ENCODE data around the gene TIMP3. TPM values are rescaled to one million over a fixed set of nuclear protein-coding genes. Genes with fewer than 3 reads are reported as not detected.

The TIMP3 gene
- total RNA-seq, 3 donors from 2014 or later, result 269 to 1,246 (median 290) TPM

DNA sequence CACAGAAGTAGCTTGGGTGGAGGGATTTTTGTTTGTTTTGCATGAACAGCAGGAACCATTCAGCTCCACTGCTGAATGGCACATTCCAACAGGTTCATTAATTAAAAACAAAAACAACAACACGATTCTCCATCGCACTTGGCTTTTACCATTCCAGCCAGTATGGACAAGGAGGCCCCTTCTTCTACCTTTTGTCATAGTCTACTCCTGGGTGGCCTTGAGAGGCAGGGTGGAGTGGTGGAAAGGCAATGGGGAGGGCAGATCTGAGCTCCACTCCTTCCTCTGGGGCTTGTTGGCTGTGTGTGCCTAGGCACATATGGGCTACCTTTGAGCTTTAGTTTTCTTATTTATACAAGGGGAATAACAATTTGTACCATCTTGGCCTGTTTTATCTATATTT, 4.8 kb downstream of the TIMP3 start:
- intact Hi-C loops (cut with DNase I; ENCODE audit: low total_unique reads), result no loop called here
- TF ChIP-seq POLR2A (IDR thresholded peaks at IDR 0.05), result no peak
- TF ChIP-seq, protein P1, sequence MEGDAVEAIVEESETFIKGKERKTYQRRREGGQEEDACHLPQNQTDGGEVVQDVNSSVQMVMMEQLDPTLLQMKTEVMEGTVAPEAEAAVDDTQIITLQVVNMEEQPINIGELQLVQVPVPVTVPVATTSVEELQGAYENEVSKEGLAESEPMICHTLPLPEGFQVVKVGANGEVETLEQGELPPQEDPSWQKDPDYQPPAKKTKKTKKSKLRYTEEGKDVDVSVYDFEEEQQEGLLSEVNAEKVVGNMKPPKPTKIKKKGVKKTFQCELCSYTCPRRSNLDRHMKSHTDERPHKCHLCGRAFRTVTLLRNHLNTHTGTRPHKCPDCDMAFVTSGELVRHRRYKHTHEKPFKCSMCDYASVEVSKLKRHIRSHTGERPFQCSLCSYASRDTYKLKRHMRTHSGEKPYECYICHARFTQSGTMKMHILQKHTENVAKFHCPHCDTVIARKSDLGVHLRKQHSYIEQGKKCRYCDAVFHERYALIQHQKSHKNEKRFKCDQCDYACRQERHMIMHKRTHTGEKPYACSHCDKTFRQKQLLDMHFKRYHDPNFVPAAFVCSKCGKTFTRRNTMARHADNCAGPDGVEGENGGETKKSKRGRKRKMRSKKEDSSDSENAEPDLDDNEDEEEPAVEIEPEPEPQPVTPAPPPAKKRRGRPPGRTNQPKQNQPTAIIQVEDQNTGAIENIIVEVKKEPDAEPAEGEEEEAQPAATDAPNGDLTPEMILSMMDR (IDR thresholded peaks at IDR 0.05), result no peak
- TF ChIP-seq POLR2AphosphoS5 (IDR thresholded peaks at IDR 0.05), result peak in 1 of 3 donors; percentile 32
- Histone ChIP-seq H3K27me3 (peaks cover 0 to 9% of the 10 kb centered on the region in 2 donors), H3K4me1 (peaks cover 0 to 1% of the 10 kb centered on the region in 2 donors), H3K36me3 (no peaks in the 10 kb centered on the region), H3K4me3 (peak overlapping the region; percentile 21 to 99 (median 96)), H3K9me3 (no peaks in the 10 kb centered on the region), H3K27ac (peak overlapping the region in 1 of 2 donors; percentile 20)
- DNase-seq (ENCODE audit: low spot score in 2 of 2), result no peak

DNA sequence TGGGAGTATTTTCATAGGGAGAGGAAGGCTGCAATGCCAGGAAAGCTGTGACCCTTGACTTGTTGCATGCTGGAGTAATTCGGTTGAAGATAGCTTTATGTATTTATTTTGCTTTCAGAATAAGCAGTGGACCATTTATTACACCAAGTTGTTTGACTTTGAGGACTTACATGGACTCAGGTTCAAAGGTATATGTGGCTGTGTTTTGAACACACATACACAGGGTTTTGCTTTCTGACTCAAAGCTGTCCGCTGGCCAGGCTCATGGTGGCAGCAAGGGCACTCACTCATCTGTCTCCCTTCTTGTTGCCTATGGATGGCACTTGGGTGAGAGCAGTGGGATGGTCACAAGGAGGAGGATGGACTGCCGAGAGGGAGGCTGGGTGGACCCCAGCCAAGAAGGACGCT, 6.5 kb downstream of the TIMP3 start:
- intact Hi-C loops (cut with DNase I; ENCODE audit: low total_unique reads), result no loop called here
- Histone ChIP-seq H3K36me3 (no peaks in the 10 kb centered on the region), H3K27ac (peak overlapping the region in 1 of 2 donors; percentile 14), H3K27me3 (no peaks in the 10 kb centered on the region), H3K4me3 (peak overlapping the region in 2 of 3 donors; percentile 3 to 43), H3K4me1 (no peaks in the 10 kb centered on the region), H3K9me3 (no peaks in the 10 kb centered on the region)
- TF ChIP-seq POLR2AphosphoS5 (IDR thresholded peaks at IDR 0.05) (peak in 1 of 3 donors; percentile 35), POLR2A (IDR thresholded peaks at IDR 0.05) (no peak)
- no peak for DNase-seq (ENCODE audit: low spot score in 2 of 2)

DNA sequence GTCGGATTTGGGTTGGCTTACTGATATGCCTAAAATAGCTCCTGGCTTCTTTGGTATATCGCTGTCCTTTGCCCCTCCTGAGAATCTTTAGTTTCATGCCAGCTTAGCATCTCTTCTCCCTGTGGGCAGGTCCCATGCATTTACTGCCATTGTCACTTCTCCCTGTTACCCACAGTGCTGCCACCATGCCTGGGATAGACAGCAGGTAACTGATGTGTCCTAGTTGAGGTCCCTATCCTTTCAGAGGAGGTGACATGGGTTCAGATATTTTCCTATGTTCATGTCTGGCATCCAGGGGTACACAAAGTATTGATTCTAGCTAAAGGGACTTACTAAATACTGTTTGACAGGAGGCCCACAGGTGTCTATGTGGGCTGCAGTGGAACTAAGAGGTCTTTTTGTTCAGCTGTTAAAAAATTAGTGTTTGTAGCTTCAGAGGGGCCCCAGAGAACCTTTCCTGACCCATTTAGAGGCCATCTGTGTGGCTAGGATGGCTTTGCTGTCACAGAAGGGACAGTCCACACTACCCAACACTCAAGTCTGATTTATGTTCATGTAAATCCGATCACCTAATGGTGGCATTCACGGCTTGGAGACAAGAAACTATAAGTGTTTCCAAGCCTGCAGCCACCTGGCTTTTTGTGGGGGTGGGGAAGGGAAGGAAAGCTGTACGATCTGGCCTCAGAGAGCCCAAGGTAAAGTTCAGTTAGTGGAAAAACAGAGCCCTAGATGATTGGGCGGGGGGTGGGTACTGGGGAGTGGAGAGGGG, 8.5 kb downstream of the TIMP3 start:
- H3K36me3 ChIP-seq, result no peaks in the 10 kb centered on the region
- no peaks in the 10 kb centered on the region for H3K4me1 ChIP-seq
- DNase-seq (ENCODE audit: low spot score in 2 of 2), result no peak
- H3K4me3 ChIP-seq, result peak overlapping the region in 1 of 3 donors; percentile 23
- H3K9me3 ChIP-seq, result no peaks in the 10 kb centered on the region
- no peaks in the 10 kb centered on the region for H3K27me3 ChIP-seq
- intact Hi-C loops (cut with DNase I; ENCODE audit: low total_unique reads), result no loop called here
- TF ChIP-seq POLR2A (IDR thresholded peaks at IDR 0.05), result no peak
- peak overlapping the region in 1 of 2 donors; percentile 45 for H3K27ac ChIP-seq

- TF ChIP-seq, protein P1 (IDR thresholded peaks at IDR 0.05), result no peak
- no peak for TF ChIP-seq POLR2AphosphoS5 (IDR thresholded peaks at IDR 0.05)
- TF ChIP-seq POLR2A (IDR thresholded peaks at IDR 0.05), result no peak
- H3K27me3 ChIP-seq, result no peaks in the 10 kb centered on the region
- DNase-seq (ENCODE audit: low spot score in 2 of 2), result no peak
- peak overlapping the region in 1 of 2 donors; percentile 45 for H3K27ac ChIP-seq
- H3K9me3 ChIP-seq, result no peaks in the 10 kb centered on the region
- H3K4me3 ChIP-seq, result no peak overlapping the region
- intact Hi-C loops (cut with DNase I; ENCODE audit: low total_unique reads), result no loop called here
- no peaks in the 10 kb centered on the region for H3K4me1 ChIP-seq
- no peaks in the 10 kb centered on the region for H3K36me3 ChIP-seq
These were observed 9.1 kb downstream of the TIMP3 start for GRCh38 chr22:32810555-32811133.

- no peaks in the 10 kb centered on the region for H3K36me3 ChIP-seq
- intact Hi-C loops (cut with DNase I; ENCODE audit: low total_unique reads), result no loop called here
- no peak for DNase-seq (ENCODE audit: low spot score in 2 of 2)
- H3K4me3 ChIP-seq, result no peak overlapping the region
- H3K27ac ChIP-seq, result peak overlapping the region in 1 of 2 donors; percentile 22
- no peaks in the 10 kb centered on the region for H3K4me1 ChIP-seq
- H3K27me3 ChIP-seq, result no peaks in the 10 kb centered on the region
- TF ChIP-seq POLR2AphosphoS5 (IDR thresholded peaks at IDR 0.05), result no peak
- no peak for TF ChIP-seq POLR2A (IDR thresholded peaks at IDR 0.05)
- TF ChIP-seq, protein P1 (IDR thresholded peaks at IDR 0.05), result no peak
- no peaks in the 10 kb centered on the region for H3K9me3 ChIP-seq
These were observed 10.5 kb downstream of the TIMP3 start for GRCh38 chr22:32811788-32812545.

All from breast epithelium (tissue), 4 donors.